GM19438 (cell line): Measurements from ENCODE around the gene CPED1.
"Not testable (repeated sequence)": the region's sequence is repeated elsewhere in the genome, so short reads cannot be mapped to it uniquely, and the experiment has no call there.

Experiments
- ATAC-seq: cut with Tn5 transposase; IDR thresholded peaks from one replicate; pipeline ENCODE4 v1.9.1; 2021; ENCODE audit warnings: low read depth; ENCODE audit not compliant: unreplicated experiment

The CPED1 gene

GRCh38 chr7:121059979-121060509 lies 71.5 kb downstream of the CPED1 start:
- not testable (repeated sequence) for ATAC-seq

GRCh38 chr7:121061677-121062582 lies 73.4 kb downstream of the CPED1 start:
- no peak for ATAC-seq

DNA sequence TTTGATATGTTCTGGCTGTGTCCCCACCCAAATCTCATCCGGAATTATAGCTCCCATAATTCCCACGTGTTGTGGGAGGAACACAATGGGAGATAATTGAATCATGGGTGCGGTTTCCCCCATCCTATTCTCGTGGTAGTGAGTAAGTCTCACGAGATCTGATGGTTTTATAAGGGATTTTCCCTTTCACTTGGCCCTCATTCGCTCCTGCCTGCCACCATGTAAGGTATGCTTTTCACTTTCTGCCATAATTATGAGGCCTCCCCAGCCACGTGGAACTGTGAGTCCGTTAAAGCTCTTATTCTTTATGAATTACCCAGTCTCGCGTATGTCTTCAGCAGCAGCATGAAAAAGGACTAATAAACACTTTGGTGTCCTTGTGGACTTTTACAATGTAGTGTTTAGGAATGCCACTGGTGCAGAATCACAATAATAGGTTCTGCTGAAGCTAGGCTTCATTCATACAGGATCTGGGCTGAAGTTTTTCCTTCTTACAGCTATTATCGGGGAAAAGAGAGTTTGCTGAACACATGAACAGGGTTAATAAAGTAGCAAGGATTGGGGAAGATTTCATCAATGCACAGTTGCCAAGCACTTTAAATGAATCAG lies 74.3 kb downstream of the CPED1 start:
- no peak for ATAC-seq

GRCh38 chr7:121067717-121068116 lies 79.2 kb downstream of the CPED1 start:
- ATAC-seq, result not testable (repeated sequence)

DNA sequence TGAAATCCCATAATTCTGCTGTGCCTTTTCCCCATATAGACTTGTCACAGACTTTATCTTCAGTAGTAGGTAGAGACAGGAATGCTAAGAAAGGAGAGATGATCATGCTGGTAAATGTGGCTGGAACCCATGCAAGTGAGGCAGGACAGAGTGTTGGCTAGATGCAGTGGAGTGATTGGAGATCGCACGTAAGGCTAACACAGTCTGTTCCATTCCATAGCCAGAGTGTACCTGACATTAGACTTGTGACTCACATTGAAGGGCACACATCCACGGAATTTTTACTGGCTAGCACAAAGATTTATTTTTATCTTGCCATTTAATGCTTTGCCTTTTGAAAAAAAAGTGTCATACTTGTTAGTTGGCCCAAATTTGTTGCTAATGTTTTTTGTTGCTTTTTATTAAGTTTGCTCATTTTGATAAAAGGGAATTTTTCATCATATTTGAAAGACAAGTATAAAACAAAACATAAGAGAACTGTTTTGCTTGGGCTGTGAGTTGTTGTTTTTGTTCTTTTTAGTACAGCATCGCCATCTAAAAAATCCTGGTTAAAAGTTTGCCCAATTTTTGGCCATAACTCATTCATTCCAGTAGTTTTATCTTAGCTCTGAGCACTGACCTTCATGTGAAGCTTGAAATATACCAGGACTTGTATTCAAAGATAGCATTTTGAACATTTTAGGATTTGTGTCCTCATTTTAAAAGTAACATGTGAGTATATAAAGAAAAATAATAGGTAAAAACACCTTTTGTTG lies 81.0 kb downstream of the CPED1 start:
- no peak for ATAC-seq

DNA sequence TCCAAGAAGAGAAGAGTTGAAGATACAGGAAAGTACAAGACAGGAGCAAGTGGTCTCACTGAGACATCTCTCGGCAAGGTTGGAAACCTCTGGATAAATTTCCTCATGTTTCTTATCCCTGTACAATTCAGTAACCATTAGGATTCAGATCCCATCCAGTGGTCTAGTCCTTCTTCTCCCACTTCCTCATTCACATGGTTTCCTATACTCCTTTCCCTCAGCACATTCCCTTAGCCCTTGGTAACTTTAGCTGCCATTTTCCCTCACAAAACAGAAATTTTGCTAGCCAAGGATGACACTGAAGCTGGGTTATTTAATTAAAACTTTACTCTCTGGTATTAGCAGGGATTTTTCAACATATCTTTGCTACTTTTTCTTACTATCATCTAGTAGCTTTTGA lies 82.6 kb downstream of the CPED1 start:
- ATAC-seq, result no peak

DNA sequence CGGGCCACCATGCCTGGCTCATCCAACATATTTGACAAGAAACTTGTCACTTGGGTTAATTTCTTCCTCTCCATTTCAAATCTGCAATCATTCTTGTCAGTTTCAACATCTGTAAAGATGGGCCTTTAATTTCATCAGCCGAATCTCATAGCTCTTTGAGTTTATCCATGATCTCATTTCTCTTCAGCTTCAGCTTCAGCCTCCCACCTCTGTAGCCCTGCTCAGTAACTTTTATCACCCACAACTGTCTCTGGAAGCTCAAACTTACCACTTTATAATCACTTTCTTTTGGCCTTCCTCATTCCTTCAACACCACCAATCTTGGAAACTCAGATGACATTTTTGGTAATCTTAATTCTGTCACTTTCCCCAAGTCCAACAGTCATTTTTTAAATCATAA lies 83.2 kb downstream of the CPED1 start:
- ATAC-seq, result no peak

DNA sequence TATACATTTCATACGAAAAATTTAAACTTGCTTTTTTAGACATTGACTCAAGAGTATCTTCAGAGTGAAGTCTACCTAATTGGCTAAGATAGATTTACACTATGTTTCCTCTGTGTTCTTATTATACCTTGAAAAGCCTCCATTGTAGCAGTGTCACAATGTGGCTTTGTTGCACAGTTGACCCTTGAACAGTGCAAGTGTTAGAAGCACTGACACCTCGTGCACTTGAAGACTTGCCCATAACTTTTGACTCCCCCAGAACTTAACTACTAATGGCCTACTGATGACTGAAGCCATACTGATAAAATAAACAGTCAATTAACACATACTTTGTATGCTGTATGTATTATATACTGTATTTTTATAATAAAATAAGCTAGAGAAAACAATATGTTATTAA lies 84.3 kb downstream of the CPED1 start:
- no peak for ATAC-seq

DNA sequence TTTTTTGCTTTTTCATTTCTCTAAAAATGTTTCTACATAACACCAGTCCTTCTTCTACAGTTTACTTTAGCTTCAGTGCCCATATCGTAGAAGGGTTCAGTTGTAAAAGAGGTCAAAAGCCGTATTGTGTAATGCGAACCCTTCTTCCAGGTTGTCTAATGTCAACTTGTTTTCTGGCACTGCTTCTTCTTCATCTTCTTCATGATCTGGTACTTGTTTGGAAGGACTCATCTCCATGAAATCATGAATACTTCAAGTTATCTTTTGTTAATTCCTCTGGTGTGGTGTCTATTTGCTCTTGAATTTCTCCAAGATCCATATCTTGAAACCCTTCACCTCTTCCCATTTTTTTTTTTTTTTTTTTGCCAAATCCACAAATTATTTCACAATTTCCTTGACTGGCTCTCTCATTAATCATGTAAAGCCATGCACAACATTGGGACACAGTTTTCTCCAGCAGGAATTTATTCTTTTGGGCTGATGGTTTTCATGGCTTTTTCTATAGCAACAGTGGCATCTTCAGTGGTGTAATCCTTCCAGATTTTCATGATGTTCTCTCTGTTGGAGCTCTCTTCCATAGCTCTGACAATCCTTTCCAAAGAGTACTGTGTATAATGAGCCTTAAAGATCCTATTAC lies 85.1 kb downstream of the CPED1 start:
- no peak for ATAC-seq

- not testable (repeated sequence) for ATAC-seq
Observed at GRCh38 chr7:121075424-121075841, 86.9 kb downstream of the CPED1 start.

DNA sequence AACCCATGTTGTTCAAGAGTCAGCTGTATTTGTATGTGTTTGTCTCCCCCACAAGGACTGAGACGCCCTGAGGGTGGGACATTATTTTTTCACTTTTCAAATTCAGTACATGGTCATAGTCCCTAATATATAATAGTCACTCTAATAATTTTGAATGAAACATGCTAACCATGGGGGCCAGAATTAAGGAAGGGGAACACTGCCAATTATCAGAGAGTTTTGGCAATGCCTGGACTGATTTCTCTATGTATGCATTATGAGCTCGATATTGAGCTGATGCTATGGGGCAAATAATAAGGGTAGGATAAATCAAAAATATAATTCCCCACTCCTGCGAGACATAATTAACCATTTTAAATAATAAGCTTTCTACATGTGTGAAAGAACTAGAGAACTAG lies 87.4 kb downstream of the CPED1 start:
- no peak for ATAC-seq

GRCh38 chr7:121076350-121077164 lies 88.0 kb downstream of the CPED1 start:
- no peak for ATAC-seq

DNA sequence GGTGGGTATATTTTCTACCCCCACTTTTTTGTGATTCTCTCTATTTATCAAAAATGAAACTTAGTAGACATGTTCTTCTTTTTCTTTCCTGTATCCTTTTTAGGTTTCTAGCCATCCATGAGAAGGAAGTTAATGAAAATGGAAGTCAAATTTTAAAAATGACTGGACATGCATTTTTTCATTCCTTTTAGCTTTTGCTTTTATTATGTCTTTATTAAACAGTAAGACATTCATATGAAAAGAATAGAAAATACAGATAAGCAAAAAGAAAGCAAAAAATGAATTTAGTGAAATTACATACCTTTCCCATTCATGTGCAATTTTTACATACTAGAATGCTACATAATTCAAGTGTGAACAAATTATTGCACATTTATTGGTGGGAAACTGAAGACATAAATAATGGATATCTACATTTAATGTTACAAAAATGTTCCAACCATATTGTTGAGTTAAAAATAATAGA lies 88.7 kb downstream of the CPED1 start:
- no peak for ATAC-seq

- no peak for ATAC-seq
Observed at GRCh38 chr7:121078701-121079227, 90.3 kb downstream of the CPED1 start.

- ATAC-seq, result no peak
Observed at GRCh38 chr7:121079425-121080169, 91.1 kb downstream of the CPED1 start.

GRCh38 chr7:121080257-121080912 lies 91.9 kb downstream of the CPED1 start:
- ATAC-seq, result no peak

DNA sequence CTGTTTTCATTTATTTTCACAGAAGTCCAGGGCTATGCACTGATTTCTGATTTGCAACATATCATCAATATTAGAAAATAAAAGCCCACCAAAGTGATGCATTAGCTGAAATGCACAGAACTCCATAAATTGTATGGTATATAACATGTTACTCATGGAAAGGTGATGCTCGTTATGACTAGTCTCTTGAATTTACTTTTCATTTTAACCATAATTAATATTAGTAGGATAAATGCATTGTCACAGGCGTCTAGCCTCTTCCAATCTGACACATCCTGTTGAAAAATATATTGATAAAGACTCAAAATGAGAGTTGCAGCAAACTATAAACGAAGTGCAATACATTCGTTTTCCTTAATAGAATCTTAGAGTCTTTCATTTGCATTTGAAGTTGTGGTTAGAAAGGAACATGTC lies 92.4 kb downstream of the CPED1 start:
- ATAC-seq, result no peak

DNA sequence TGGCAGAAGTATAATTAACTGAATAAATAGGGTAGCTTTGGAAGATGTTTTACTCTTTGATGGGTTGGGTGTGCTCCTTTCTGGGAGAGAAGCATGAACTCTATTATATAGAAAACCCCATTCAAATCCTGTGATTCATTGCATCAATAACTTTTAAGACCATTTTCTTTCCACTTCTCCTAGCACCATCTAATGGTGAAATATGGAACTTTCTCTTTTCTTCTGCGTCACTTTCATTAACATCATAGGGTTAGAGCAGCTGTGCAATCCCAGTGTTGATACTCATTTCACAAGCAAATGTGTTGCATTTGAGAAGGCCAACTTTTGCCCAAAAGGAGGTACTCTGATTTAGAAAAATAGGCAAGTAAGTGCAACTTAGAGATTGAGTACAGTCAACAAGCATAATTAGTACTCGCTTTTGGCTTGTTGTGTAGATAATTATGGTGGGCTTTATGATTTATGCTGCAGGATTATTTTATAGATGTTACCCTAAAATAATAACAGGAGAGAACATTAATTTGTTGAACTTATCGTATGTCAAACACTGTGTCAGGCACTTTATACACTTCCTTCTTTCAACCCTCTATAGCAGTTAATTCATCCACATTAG lies 92.9 kb downstream of the CPED1 start:
- peak; percentile 73 for ATAC-seq
